SK-N-SH (cell line): ENCODE results near the gene PAPOLA. TPM values are rescaled to one million over a fixed set of nuclear protein-coding genes. Genes with fewer than 3 reads are reported as not detected.

Source experiments
- CTCF ChIA-PET: fragments of 300-600, 350-600 bp; formaldehyde crosslinking; extraction: SDS; loops from one replicate; lab custom pipeline; 2021; lab: Yijun Ruan, JAX
- POLR2A ChIA-PET: fragments of 350-600 bp; sonication (Branson Sonifier 250); formaldehyde crosslinking; extraction: SDS; loops from one replicate; lab custom pipeline; 2020; ENCODE audit warnings: antibody characterized with exemption, inconsistent platforms; lab: Yijun Ruan, JAX
- DNase-seq: peaks from one replicate; pipeline ENCODE4 v3.0.0; 2012
- H2AFZ ChIP-seq: fragments of 200-600 bp; sonication (generic); 2 replicates; pipeline ENCODE4 v1.8.1; 2016; ENCODE audit warnings: antibody characterized with exemption, mild to moderate bottlenecking, low read depth
- H3F3A ChIP-seq: fragments of 200-600 bp; sonication (generic); replicated peaks from 2 replicates; pipeline ENCODE3; 2016; ENCODE audit warnings: antibody characterized with exemption, mild to moderate bottlenecking; ENCODE audit not compliant: insufficient read depth
- H3K27ac ChIP-seq, 2 experiments: fragments of 200-500 bp in 1 of 2; fragments of 200-600 bp in 1 of 2; sonication (Bioruptor generic) in 1 of 2; sonication (generic), shearing (Covaris generic) in 1 of 2; 2 replicates each; pipeline versions ENCODE4 v1.5.1 to v1.6.1; 2014 to 2016; ENCODE audit warnings: low read depth in 2 of 2, inconsistent platforms in 1 of 2, low read length in 1 of 2, mild to moderate bottlenecking in 1 of 2, mixed read lengths in 1 of 2
- H3K27me3 ChIP-seq: fragments of 200-600 bp; sonication (generic), shearing (Covaris generic); 2 replicates; pipeline ENCODE4 v1.6.1; 2016; ENCODE audit warnings: mixed run types; ENCODE audit not compliant: insufficient read depth
- H3K36me3 ChIP-seq, 2 experiments: fragments of 200-500 bp in 1 of 2; fragments of 200-600 bp in 1 of 2; sonication (Bioruptor generic) in 1 of 2; sonication (generic) in 1 of 2; replicated peaks in 1 of 2; 2 replicates each; pipeline versions ENCODE3 to v1.5.1; 2014 to 2016; ENCODE audit warnings: low read length in 1 of 2, mild to moderate bottlenecking in 1 of 2; ENCODE audit not compliant: insufficient read depth in 2 of 2, control insufficient read depth in 1 of 2
- H3K4me1 ChIP-seq, 2 experiments: fragments of 200-500 bp in 1 of 2; fragments of 200-600 bp in 1 of 2; sonication (Bioruptor generic) in 1 of 2; sonication (generic), shearing (Covaris generic) in 1 of 2; 2 replicates each; pipeline versions ENCODE4 v1.5.1 to v1.6.1; 2014 to 2016; ENCODE audit warnings: low read depth in 1 of 2, low read length in 1 of 2, mixed run types in 1 of 2; ENCODE audit not compliant: insufficient read depth in 2 of 2, control insufficient read depth in 1 of 2
- H3K4me2 ChIP-seq: fragments of 200-600 bp; sonication (generic), shearing (Covaris generic); 2 replicates; pipeline ENCODE4 v1.6.1; 2017; ENCODE audit warnings: mixed run types
- H3K4me3 ChIP-seq, 2 experiments: fragments of 200-500 bp in 1 of 2; fragments of 200-600 bp in 1 of 2; sonication (Bioruptor generic) in 1 of 2; sonication (generic), shearing (Covaris generic) in 1 of 2; 2 replicates each; pipeline versions ENCODE4 v1.5.1 to v1.8.1; 2014 to 2016; ENCODE audit warnings: low read depth in 2 of 2, inconsistent platforms in 1 of 2, low read length in 1 of 2, mild to moderate bottlenecking in 1 of 2, mixed read lengths in 1 of 2, moderate library complexity in 1 of 2
- H3K79me2 ChIP-seq: fragments of 200-600 bp; sonication (generic); 2 replicates; pipeline ENCODE4 v1.8.1; 2017; ENCODE audit warnings: mild to moderate bottlenecking; ENCODE audit not compliant: insufficient read depth
- H3K9ac ChIP-seq: fragments of 200-600 bp; sonication (generic); 2 replicates; pipeline ENCODE4 v1.6.1; 2017; ENCODE audit warnings: mixed run types
- H3K9me2 ChIP-seq: fragments of 200-600 bp; sonication (generic); 2 replicates; pipeline ENCODE4 v1.6.1; 2017; ENCODE audit warnings: mixed run types
- H3K9me3 ChIP-seq: fragments of 200-600 bp; sonication (generic); 2 replicates; pipeline ENCODE4 v1.6.1; 2017; ENCODE audit warnings: mixed run types, mild to moderate bottlenecking, moderate library complexity
- H4K20me1 ChIP-seq: fragments of 200-600 bp; sonication (generic); 2 replicates; pipeline ENCODE4 v1.6.1; 2017; ENCODE audit warnings: mild to moderate bottlenecking, mixed run types; ENCODE audit not compliant: insufficient read depth
- EP300 ChIP-seq, 2 experiments: IDR thresholded peaks; 2 replicates each; pipeline versions ENCODE4 v1.4.0 to v1.6.1; 2012; ENCODE audit warnings: borderline replicate concordance in 1 of 2, low read depth in 1 of 2, low read length in 1 of 2
- FOXJ3 ChIP-seq: sonication (generic); formaldehyde crosslinking; IDR thresholded peaks from 2 replicates; pipeline ENCODE4 v1.5.1; 2020; ENCODE audit warnings: mild to moderate bottlenecking, missing genetic modification reagents
- FOXM1 ChIP-seq: IDR thresholded peaks from 2 replicates; pipeline ENCODE4 v1.4.0; 2012; ENCODE audit warnings: low read depth, mild to moderate bottlenecking
- MEF2A ChIP-seq: IDR thresholded peaks from 2 replicates; pipeline ENCODE4 v1.4.0; 2012; ENCODE audit warnings: low read depth, borderline replicate concordance
- MXI1 ChIP-seq: IDR thresholded peaks from 2 replicates; pipeline ENCODE4 v1.6.1; 2012; ENCODE audit warnings: mild to moderate bottlenecking, low read depth, low read length, improper control_type of control experiment
- POLR2AphosphoS5 ChIP-seq: IDR thresholded peaks from 2 replicates; pipeline ENCODE4 v1.6.1; 2012; ENCODE audit warnings: low read depth, low read length
- RAD21 ChIP-seq: IDR thresholded peaks from 2 replicates; pipeline ENCODE4 v1.6.1; 2012; ENCODE audit warnings: mild to moderate bottlenecking, low read length
- TCF12 ChIP-seq: IDR thresholded peaks from 2 replicates; pipeline ENCODE4 v1.4.0; 2012
- YY1 ChIP-seq: IDR thresholded peaks from 2 replicates; pipeline ENCODE4 v1.4.0; 2012; ENCODE audit warnings: low read depth, mild to moderate bottlenecking
- WGBS: methylation state at CpG from one replicate; pipeline ENCODE4 v1.1.6; 2017; ENCODE audit warnings: low lambda C conversion rate; 5-methylcytosine and 5-hydroxymethylcytosine counted together
- polyA plus RNA-seq, 3 experiments: library from polyadenylated mRNA; depleted of rRNA; stranded (reverse); fragments of >200 nt; gene quantifications; 2 replicates each; pipeline ENCODE4 v1.2.3, GENCODE V29; 2012
- TF ChIP-seq, protein P1 (sequence below): fragments of 200-600 bp; sonication (generic); IDR thresholded peaks from 2 replicates; pipeline ENCODE4 v1.6.1; 2017; ENCODE audit warnings: antibody characterized with exemption, mild to moderate bottlenecking, moderate library complexity
- TF ChIP-seq, protein P2 (sequence below): IDR thresholded peaks from 2 replicates; pipeline ENCODE4 v1.6.1; 2012; ENCODE audit warnings: mild to moderate bottlenecking, low read depth, low read length, moderate library complexity

PAPOLA gene
- polyA plus RNA-seq, 1 of the 3 experiments (the other 2 are of a cell fraction), result 53.7 TPM

DNA sequence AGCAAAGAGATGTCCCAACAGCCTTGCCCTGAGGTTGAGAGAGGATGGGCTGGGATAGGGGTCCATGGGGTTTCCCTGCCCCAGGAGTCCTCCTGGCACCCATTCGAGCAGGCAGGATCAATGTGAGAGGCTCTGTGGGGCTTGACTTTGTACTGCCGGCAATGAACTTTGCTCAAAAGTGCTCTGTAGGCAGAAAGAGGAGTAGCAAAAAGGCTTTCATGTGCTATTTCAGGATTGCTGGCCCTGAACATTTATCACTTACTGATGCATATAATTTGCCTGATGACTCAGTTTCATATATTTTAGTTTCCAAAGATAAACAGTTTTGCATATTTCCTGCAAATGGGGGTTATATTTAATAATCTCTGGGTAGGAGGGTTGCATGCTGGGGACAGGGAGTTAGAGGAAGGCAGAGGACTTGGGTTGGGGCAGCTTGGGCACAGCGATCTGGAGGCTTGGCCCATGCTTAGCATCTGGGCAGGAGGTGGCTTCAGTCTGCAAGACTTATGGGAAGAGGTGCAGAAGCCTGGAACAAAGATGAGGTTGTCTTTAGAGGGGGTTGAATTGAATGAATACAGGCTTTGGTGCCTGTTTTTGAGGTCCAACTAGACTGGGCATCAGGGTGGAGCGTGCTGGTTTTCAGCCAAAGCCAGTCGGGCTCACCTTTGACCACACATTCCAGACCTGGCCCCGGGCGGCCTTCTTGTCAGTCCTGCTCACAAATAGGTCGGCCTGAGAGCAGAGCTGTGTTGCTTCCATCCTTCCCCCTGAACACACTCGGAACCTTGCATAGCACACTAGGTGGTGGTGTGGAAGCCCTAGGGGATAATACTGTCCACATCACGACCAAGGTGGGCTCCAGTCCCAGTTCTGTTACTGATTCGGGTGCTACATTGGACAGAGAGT, 101.4 kb downstream of the PAPOLA start:
- WGBS, result 28% methylated on average over 4 of the region's 11 CpGs
- H3K4me3 ChIP-seq, result no peak overlapping the region
- no peaks in the 10 kb centered on the region for H3K36me3 ChIP-seq
- H3K9me3 ChIP-seq, result no peaks in the 10 kb centered on the region
- TF ChIP-seq EP300 (IDR thresholded peaks at IDR 0.05; ENCODE audit: borderline replicate concordance in 1 of 2, low read depth in 1 of 2, low read length in 1 of 2), result no peak
- no peak for TF ChIP-seq MXI1
- TF ChIP-seq YY1, result no peak
- no peak for TF ChIP-seq RAD21
- no peak for TF ChIP-seq TCF12
- TF ChIP-seq, protein P1, sequence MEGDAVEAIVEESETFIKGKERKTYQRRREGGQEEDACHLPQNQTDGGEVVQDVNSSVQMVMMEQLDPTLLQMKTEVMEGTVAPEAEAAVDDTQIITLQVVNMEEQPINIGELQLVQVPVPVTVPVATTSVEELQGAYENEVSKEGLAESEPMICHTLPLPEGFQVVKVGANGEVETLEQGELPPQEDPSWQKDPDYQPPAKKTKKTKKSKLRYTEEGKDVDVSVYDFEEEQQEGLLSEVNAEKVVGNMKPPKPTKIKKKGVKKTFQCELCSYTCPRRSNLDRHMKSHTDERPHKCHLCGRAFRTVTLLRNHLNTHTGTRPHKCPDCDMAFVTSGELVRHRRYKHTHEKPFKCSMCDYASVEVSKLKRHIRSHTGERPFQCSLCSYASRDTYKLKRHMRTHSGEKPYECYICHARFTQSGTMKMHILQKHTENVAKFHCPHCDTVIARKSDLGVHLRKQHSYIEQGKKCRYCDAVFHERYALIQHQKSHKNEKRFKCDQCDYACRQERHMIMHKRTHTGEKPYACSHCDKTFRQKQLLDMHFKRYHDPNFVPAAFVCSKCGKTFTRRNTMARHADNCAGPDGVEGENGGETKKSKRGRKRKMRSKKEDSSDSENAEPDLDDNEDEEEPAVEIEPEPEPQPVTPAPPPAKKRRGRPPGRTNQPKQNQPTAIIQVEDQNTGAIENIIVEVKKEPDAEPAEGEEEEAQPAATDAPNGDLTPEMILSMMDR, result no peak
- TF ChIP-seq, protein P2, sequence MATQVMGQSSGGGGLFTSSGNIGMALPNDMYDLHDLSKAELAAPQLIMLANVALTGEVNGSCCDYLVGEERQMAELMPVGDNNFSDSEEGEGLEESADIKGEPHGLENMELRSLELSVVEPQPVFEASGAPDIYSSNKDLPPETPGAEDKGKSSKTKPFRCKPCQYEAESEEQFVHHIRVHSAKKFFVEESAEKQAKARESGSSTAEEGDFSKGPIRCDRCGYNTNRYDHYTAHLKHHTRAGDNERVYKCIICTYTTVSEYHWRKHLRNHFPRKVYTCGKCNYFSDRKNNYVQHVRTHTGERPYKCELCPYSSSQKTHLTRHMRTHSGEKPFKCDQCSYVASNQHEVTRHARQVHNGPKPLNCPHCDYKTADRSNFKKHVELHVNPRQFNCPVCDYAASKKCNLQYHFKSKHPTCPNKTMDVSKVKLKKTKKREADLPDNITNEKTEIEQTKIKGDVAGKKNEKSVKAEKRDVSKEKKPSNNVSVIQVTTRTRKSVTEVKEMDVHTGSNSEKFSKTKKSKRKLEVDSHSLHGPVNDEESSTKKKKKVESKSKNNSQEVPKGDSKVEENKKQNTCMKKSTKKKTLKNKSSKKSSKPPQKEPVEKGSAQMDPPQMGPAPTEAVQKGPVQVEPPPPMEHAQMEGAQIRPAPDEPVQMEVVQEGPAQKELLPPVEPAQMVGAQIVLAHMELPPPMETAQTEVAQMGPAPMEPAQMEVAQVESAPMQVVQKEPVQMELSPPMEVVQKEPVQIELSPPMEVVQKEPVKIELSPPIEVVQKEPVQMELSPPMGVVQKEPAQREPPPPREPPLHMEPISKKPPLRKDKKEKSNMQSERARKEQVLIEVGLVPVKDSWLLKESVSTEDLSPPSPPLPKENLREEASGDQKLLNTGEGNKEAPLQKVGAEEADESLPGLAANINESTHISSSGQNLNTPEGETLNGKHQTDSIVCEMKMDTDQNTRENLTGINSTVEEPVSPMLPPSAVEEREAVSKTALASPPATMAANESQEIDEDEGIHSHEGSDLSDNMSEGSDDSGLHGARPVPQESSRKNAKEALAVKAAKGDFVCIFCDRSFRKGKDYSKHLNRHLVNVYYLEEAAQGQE, result no peak
- TF ChIP-seq FOXJ3, result no peak
- TF ChIP-seq POLR2AphosphoS5, result no peak
- TF ChIP-seq FOXM1, result no peak
- TF ChIP-seq MEF2A, result no peak
- H3K4me1 ChIP-seq, result peaks cover 0 to 7% of the 10 kb centered on the region in 2 experiments; a peak in 1 of 4 replicates
- H3K79me2 ChIP-seq, result no peaks in the 10 kb centered on the region
- no peak for DNase-seq
- CTCF ChIA-PET, result no interaction called here
- peaks cover 8% of the 10 kb centered on the region; the same call in 1 of the 2 replicates for H3K27me3 ChIP-seq
- no peaks in the 10 kb centered on the region for H3K9me2 ChIP-seq
- no peak overlapping the region for H2AFZ ChIP-seq
- no peak overlapping the region for H3K9ac ChIP-seq
- H3F3A ChIP-seq, result no peaks in the 10 kb centered on the region
- POLR2A ChIA-PET, result no interaction called here
- no peaks in the 10 kb centered on the region for H4K20me1 ChIP-seq
- H3K4me2 ChIP-seq, result no peak overlapping the region
- no peak overlapping the region for H3K27ac ChIP-seq
